ENCODE results near the gene PBX4.

The PBX4 gene

GRCh38 chr19:19540064-19540714 is 78.3 kb downstream of the PBX4 start:
- DNase-seq (ENCODE audit: low read depth in 2 of 2), result peak; percentile 73 to 86

GRCh38 chr19:19539698-19540063 is 78.8 kb downstream of the PBX4 start:
- no peak for DNase-seq (ENCODE audit: low read depth in 2 of 2)

- DNase-seq (ENCODE audit: low read depth in 2 of 2), result no peak
These were observed 79.7 kb downstream of the PBX4 start for GRCh38 chr19:19538785-19539166.

GRCh38 chr19:19538061-19538784 is 80.3 kb downstream of the PBX4 start, which contains the start of gene CILP2:
TSS of gene CILP2 (plus strand) at chr19:19538265. CDS start at chr19:19538350, 85 bp downstream.
- DNase-seq (ENCODE audit: low read depth in 2 of 2), result peak; percentile 26 to 29

- DNase-seq (ENCODE audit: low read depth in 2 of 2), result no peak
These were observed 81.1 kb downstream of the PBX4 start for GRCh38 chr19:19537075-19538048.

- no peak for DNase-seq (ENCODE audit: low read depth in 2 of 2)
These were observed 82.9 kb downstream of the PBX4 start for GRCh38 chr19:19535311-19536191.

GRCh38 chr19:19534556-19535265 is 83.8 kb downstream of the PBX4 start:
- DNase-seq (ENCODE audit: low read depth in 2 of 2), result no peak

GRCh38 chr19:19533841-19534240 is 84.6 kb downstream of the PBX4 start:
- DNase-seq (ENCODE audit: low read depth in 2 of 2), result no peak

GRCh38 chr19:19532806-19533701 is 85.4 kb downstream of the PBX4 start:
- DNase-seq (ENCODE audit: low read depth in 2 of 2), result no peak

GRCh38 chr19:19531951-19532805 is 86.3 kb downstream of the PBX4 start:
- peak; percentile 77 to 91 for DNase-seq (ENCODE audit: low read depth in 2 of 2)

GRCh38 chr19:19530889-19531288 is 87.6 kb downstream of the PBX4 start:
- no peak for DNase-seq (ENCODE audit: low read depth in 2 of 2)

GRCh38 chr19:19530423-19530804 is 88.1 kb downstream of the PBX4 start:
- DNase-seq (ENCODE audit: low read depth in 2 of 2), result no peak

GRCh38 chr19:19529783-19530422 is 88.6 kb downstream of the PBX4 start:
- no peak for DNase-seq (ENCODE audit: low read depth in 2 of 2)

- DNase-seq (ENCODE audit: low read depth in 2 of 2), result no peak
These were observed 89.6 kb downstream of the PBX4 start, which contains the start of gene YJEFN3 for GRCh38 chr19:19528721-19529490. TSS of gene YJEFN3 (plus strand) at chr19:19528911. CDS start at chr19:19528933, 22 bp downstream.

GRCh38 chr19:19527674-19528625 is 90.5 kb downstream of the PBX4 start:
- no peak for DNase-seq (ENCODE audit: low read depth in 2 of 2)

- DNase-seq (ENCODE audit: low read depth in 2 of 2), result no peak
These were observed 91.2 kb downstream of the PBX4 start for GRCh38 chr19:19527371-19527656.

Measured in stimulated activated CD4-positive, alpha-beta T cell treated with anti-CD3 and anti-CD28 coated beads, Interleukin-4, amount 100 ng/mL, for 48 hours (primary cell).